GM19372 (cell line): ENCODE measurements around the gene CD276.

ENCODE experiments used
- ATAC-seq: cut with Tn5 transposase; IDR thresholded peaks from one replicate; pipeline ENCODE4 v1.9.1; 2021; ENCODE audit warnings: mild to moderate bottlenecking, low read depth, moderate library complexity; ENCODE audit not compliant: unreplicated experiment

Gene CD276

DNA sequence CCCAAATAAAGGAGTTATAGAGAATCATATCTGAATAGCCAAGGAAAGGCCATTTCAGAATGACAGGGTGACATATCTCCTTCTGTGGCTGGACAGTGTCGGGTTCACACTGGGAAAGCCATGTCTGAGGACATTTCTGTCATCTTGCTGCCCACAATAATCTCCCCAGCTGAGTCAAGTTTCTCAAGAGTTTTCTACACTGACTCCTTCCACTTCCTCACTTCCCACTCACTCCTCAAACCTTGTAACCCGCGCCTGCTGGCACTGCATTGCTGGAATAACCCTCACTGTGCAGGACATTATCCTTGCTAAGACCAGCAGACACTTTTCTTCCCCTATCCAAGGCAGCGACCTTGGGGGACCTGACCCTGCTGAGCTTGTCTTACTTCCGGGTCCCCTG lies 74.3 kb downstream of the CD276 start:
- no peak for ATAC-seq

GRCh38 chr15:73760330-73761329 lies 76.4 kb downstream of the CD276 start:
- no peak for ATAC-seq

DNA sequence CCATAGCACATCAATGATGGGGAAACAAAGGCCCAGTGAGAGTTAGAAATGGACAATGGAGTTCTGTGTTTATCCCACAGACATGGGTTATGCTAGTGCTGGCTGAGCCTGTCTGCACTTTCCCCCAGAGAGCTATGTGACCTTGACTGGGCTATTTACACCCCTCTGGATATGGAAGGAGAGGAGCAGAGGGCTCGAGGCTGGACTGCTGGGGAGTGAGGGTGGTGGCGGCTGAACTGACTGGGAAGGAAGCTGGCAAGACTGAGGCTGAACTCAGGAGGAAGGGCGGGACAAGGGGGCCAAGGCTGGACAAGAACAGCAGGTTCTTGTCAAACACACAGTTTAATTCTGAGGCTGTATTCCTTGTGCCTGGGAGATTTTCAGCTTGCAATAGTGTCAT lies 79.7 kb downstream of the CD276 start:
- no peak for ATAC-seq
